Common myeloid progenitor, CD34-positive (primary cell): Measurements from ENCODE around the gene WDR88.

Source experiments
- CTCF ChIA-PET: fragments of 350-600 bp; sonication (Branson Sonifier 250); formaldehyde crosslinking; loops from one replicate; lab custom pipeline; 2021; ENCODE audit warnings: antibody characterized with exemption; lab: Charles Lee
- POLR2A ChIA-PET: fragments of 350-600 bp; sonication (Branson Sonifier 250); formaldehyde crosslinking; loops from one replicate; lab custom pipeline; 2021; ENCODE audit warnings: antibody characterized with exemption; lab: Charles Lee
- DNase-seq, 3 donors: peaks; one replicate each; pipeline versions ENCODE4 v3.0.0 to v3.0.0-alpha.2; 2013
- H3K27ac ChIP-seq, 2 experiments: 1 replicate in 1 of 2; 2 replicates in 1 of 2; pipeline ENCODE4 v1.7.0; 2013; ENCODE audit warnings: inconsistent platforms in 2 of 2, low read length in 2 of 2, mild to moderate bottlenecking in 2 of 2, low read depth in 1 of 2, moderate library complexity in 1 of 2; ENCODE audit not compliant: severe bottlenecking in 2 of 2, insufficient read depth in 1 of 2, poor library complexity in 1 of 2
- H3K27me3 ChIP-seq, 5 experiments: replicated peaks in 2 of 5; 1 replicate in 3 of 5; 2 replicates in 2 of 5; pipeline versions ENCODE4 v1.6.1 to v1.7.0; 2013; ENCODE audit warnings: low read length in 4 of 5, mild to moderate bottlenecking in 2 of 5, moderate library complexity in 2 of 5, inconsistent platforms in 1 of 5; ENCODE audit not compliant: insufficient read depth in 5 of 5, control insufficient read depth in 4 of 5
- H3K36me3 ChIP-seq, 4 experiments: 1 replicate in 2 of 4; 2 replicates in 2 of 4; pipeline versions ENCODE4 v1.6.1 to v1.7.0; 2013; ENCODE audit warnings: low read length in 3 of 4, control low read depth in 1 of 4, mild to moderate bottlenecking in 1 of 4; ENCODE audit not compliant: control insufficient read depth in 4 of 4, insufficient read depth in 4 of 4
- H3K4me1 ChIP-seq, 4 experiments: 1 replicate in 3 of 4; 2 replicates in 1 of 4; pipeline versions ENCODE4 v1.6.1 to v1.7.1; 2013; ENCODE audit warnings: low read length in 3 of 4, mild to moderate bottlenecking in 3 of 4, control low read depth in 1 of 4, inconsistent platforms in 1 of 4, moderate library complexity in 1 of 4; ENCODE audit not compliant: control insufficient read depth in 4 of 4, insufficient read depth in 4 of 4; ENCODE audit errors: control extremely low read depth in 1 of 4
- H3K4me3 ChIP-seq, 7 experiments: 1 replicate in 4 of 7; 2 replicates in 3 of 7; pipeline versions ENCODE4 v1.5.1 to v1.7.0; 2013; ENCODE audit warnings: mild to moderate bottlenecking in 7 of 7, low read length in 6 of 7, moderate library complexity in 6 of 7, inconsistent platforms in 2 of 7, low read depth in 2 of 7, control low read depth in 1 of 7; ENCODE audit not compliant: insufficient read depth in 4 of 7, control insufficient read depth in 1 of 7; ENCODE audit errors: extremely low read depth in 1 of 7
- H3K9me3 ChIP-seq, 5 experiments: 1 replicate in 4 of 5; 2 replicates in 1 of 5; pipeline versions ENCODE4 v1.6.1 to v1.7.1; 2013; ENCODE audit warnings: low read length in 4 of 5, mild to moderate bottlenecking in 2 of 5, inconsistent platforms in 1 of 5, low read depth in 1 of 5, moderate library complexity in 1 of 5; ENCODE audit not compliant: control insufficient read depth in 4 of 5, insufficient read depth in 2 of 5; ENCODE audit errors: control extremely low read depth in 1 of 5
- WGBS: methylation state at CpG from one replicate; pipeline ENCODE4 v1.1.5; 2013; ENCODE audit not compliant: insufficient coverage; 5-methylcytosine and 5-hydroxymethylcytosine counted together

WDR88 gene

DNA sequence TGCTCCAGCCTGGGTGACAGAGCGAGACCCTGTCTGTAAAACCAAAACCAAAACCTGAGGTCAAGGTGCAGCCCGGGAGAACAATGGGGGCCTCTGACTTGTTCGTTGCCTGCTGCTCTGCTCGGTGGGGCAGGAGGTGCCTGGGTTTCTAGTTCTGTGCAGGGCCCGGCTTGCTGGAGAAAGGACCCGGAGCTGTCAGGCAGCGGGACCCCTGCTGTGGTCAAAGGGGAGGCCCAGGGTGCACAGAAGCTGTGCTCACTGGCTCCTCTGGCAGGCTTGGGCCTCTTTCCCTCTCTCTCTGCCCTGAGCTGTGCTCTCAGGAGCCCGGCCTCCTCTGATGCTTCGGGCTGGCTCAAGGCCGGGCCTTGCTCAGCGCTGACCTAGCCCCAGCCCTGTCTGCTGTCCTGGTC, 65.7 kb downstream of the WDR88 start:
- 99% methylated on average over 11 of the region's 11 CpGs for WGBS
- CTCF ChIA-PET, result interaction anchor here (1.0 to 2.6 kb wide), 5 partner anchors 10 to 53 kb away, joined by 3 to 8 read pairs (median 4); no protein-coding TSS in a partner anchor
- no peak overlapping the region for H3K27ac ChIP-seq
- POLR2A ChIA-PET, result no interaction called here
- no peak for DNase-seq
- H3K4me3 ChIP-seq, result no peak overlapping the region
- H3K4me1 ChIP-seq, result peaks cover 0 to 16% (median 9%) of the 10 kb centered on the region in 4 experiments
- H3K9me3 ChIP-seq, result no peaks in the 10 kb centered on the region
- peaks cover 0 to 14% (median 0%) of the 10 kb centered on the region in 4 experiments for H3K36me3 ChIP-seq
- peaks cover 0 to 29% (median 3%) of the 10 kb centered on the region in 5 experiments for H3K27me3 ChIP-seq

GRCh38 chr19:33198169-33198568, 66.3 kb downstream of the WDR88 start:
- H3K4me1 ChIP-seq, result peaks cover 0 to 16% (median 9%) of the 10 kb centered on the region in 4 experiments
- no peak overlapping the region for H3K4me3 ChIP-seq
- H3K27ac ChIP-seq, result no peak overlapping the region
- peaks cover 0 to 24% (median 3%) of the 10 kb centered on the region in 5 experiments for H3K27me3 ChIP-seq
- ChIA-PET CTCF (interaction anchor here (1.0 to 1.6 kb wide), 4 partner anchors 11 to 54 kb away, joined by 3 to 6 read pairs (median 4); no protein-coding TSS in a partner anchor), POLR2A (no interaction called here)
- 100% methylated on average over 4 of the region's 7 CpGs for WGBS
- peaks cover 0 to 20% (median 0%) of the 10 kb centered on the region in 4 experiments for H3K36me3 ChIP-seq
- H3K9me3 ChIP-seq, result no peaks in the 10 kb centered on the region
- DNase-seq, result no peak

DNA sequence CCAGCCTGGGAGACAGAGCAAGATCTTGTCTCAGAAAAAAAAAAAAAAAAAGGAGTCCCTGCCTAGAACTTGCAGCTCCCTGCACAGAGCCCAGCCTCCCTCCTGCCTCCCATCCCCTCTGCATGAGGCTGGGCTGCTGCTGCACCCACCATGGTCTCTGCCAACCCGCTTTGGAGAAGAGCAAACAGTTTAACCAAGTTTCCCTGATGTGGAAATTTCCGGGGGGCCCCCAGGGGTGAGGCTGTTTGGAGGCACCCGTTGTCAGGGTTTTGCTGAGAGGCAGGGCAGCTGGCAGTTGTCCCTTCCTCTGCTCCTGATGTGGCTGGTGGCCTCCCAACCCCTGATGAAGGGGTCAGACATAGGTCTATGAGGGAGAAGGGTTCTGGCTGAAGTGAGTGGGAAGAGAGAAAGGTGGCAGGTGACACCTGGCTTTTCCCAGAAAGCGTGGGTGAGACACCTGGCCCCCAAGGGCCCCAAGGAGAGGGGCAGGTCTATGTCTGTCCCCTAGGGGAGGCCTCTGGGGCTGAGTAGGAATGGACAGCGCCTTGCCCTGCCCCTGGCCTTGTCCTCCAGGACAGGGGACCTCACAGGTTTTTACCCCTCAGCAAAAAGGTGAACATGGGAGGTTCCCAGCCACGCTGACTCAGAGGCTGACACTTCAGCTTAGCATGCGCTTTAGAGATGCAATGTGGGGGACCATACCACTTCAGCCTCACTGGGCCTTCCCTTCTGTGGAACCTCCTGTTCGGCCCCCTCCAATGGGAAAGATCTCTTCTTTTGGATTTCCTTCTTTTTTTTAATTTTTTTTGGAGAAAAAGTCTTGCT, 67.7 kb downstream of the WDR88 start:
- DNase-seq, result no peak
- no peaks in the 10 kb centered on the region for H3K9me3 ChIP-seq
- ChIA-PET CTCF (interaction anchor here (1.0 kb wide), 1 partner anchor 15 kb away, joined by 3 read pairs; no protein-coding TSS in a partner anchor), POLR2A (no interaction called here)
- H3K27me3 ChIP-seq, result peaks cover 0 to 16% (median 2%) of the 10 kb centered on the region in 5 experiments
- peaks cover 0 to 24% (median 0%) of the 10 kb centered on the region in 4 experiments for H3K36me3 ChIP-seq
- no peak overlapping the region for H3K4me3 ChIP-seq
- WGBS, result 94% methylated on average over 5 of the region's 8 CpGs
- no peak overlapping the region for H3K27ac ChIP-seq
- H3K4me1 ChIP-seq, result peaks cover 0 to 10% (median 7%) of the 10 kb centered on the region in 4 experiments

- H3K36me3 ChIP-seq, result peaks cover 0 to 35% (median 0%) of the 10 kb centered on the region in 4 experiments
- ChIA-PET CTCF (interaction anchor here (1.1 kb wide), 1 partner anchor 18 kb away, joined by 4 read pairs; no protein-coding TSS in a partner anchor), POLR2A (no interaction called here)
- H3K4me3 ChIP-seq, result no peak overlapping the region
- H3K9me3 ChIP-seq, result no peaks in the 10 kb centered on the region
- no peak overlapping the region for H3K27ac ChIP-seq
- WGBS, result 100% methylated on average over 5 of the region's 6 CpGs
- peaks cover 0 to 2% (median 0%) of the 10 kb centered on the region in 5 experiments for H3K27me3 ChIP-seq
- no peak for DNase-seq
- no peaks in the 10 kb centered on the region for H3K4me1 ChIP-seq
These were observed 69.6 kb downstream of the WDR88 start for GRCh38 chr19:33201473-33201872.

GRCh38 chr19:33201886-33202545, 70.1 kb downstream of the WDR88 start:
- H3K9me3 ChIP-seq, result no peaks in the 10 kb centered on the region
- POLR2A ChIA-PET, result no interaction called here
- peaks cover 0 to 39% (median 0%) of the 10 kb centered on the region in 4 experiments for H3K36me3 ChIP-seq
- WGBS, result 100% methylated on average over 12 of the region's 15 CpGs
- CTCF ChIA-PET, result interaction anchor here (1.1 kb wide), 1 partner anchor 18 kb away, joined by 4 read pairs; no protein-coding TSS in a partner anchor
- no peak overlapping the region for H3K27ac ChIP-seq
- H3K4me3 ChIP-seq, result no peak overlapping the region
- no peaks in the 10 kb centered on the region for H3K4me1 ChIP-seq
- H3K27me3 ChIP-seq, result no peaks in the 10 kb centered on the region
- no peak for DNase-seq

DNA sequence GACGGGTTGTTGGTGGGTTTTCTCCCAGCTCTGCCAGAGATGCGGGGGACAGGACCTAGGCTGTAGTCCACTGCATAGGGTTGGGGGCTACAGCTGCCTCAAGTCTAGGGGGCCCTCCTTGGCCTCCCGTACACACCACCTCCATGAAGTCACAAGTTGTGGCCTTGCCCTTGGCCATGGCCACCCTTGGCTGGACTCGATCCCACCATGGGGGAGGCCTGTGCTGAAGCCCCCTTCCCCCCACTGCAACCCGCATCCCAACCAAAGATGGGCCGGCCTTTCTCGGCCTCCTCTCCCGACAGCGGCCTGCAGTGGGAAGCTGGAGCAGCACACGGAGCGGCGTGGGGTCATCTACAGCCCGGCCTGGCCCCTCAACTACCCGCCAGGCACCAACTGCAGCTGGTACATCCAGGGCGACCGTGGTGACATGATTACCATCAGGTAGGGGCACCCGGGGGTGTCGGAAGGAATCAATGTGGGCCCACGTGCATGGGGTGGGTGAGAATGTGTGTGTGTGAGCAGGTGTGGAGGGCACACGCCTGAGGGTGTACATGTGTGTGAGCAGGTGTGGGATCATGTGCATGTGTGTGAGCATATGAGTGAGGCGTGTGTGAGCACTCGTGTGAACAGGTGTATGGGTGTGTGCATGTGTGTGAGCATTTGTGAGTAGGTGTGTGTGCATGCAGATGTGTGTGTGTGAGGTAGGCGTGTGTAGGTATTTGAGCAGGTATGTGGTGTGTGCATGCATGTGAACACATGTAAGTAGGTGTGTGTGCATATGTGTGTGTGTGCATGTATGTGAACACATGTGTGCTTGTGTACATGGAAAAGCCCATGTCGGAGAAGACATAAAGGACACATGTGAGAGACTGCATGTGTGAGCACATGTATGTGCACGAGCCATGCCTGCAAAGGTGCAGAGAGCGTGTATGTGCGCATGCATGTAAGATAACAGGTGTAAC, 70.9 kb downstream of the WDR88 start:
- Histone ChIP-seq H3K27ac (no peak overlapping the region), H3K36me3 (peaks cover 0 to 39% (median 0%) of the 10 kb centered on the region in 4 experiments), H3K9me3 (no peaks in the 10 kb centered on the region), H3K4me1 (peaks cover 0 to 2% (median 2%) of the 10 kb centered on the region in 4 experiments), H3K27me3 (no peaks in the 10 kb centered on the region), H3K4me3 (no peak overlapping the region)
- ChIA-PET POLR2A (no interaction called here), CTCF (interaction anchor here (1.1 kb wide), 1 partner anchor 19 kb away, joined by 4 read pairs; no protein-coding TSS in a partner anchor)
- WGBS, result 92% methylated on average over 19 of the region's 27 CpGs
- DNase-seq, result no peak
